GM12873 (cell line): Measurements from ENCODE around the gene CDKL1.

ENCODE experiments used
- TF ChIP-seq, protein P1 (sequence below): IDR thresholded peaks from 2 replicates; pipeline ENCODE4 v1.5.1; 2012; ENCODE audit warnings: low read depth, mild to moderate bottlenecking, moderate library complexity, low read length, control low read depth; ENCODE audit not compliant: insufficient read depth; ENCODE audit errors: missing control alignments

The CDKL1 gene

GRCh38 chr14:50335989-50336824 is 60.5 kb downstream of the CDKL1 start:
- TF ChIP-seq, protein P1, sequence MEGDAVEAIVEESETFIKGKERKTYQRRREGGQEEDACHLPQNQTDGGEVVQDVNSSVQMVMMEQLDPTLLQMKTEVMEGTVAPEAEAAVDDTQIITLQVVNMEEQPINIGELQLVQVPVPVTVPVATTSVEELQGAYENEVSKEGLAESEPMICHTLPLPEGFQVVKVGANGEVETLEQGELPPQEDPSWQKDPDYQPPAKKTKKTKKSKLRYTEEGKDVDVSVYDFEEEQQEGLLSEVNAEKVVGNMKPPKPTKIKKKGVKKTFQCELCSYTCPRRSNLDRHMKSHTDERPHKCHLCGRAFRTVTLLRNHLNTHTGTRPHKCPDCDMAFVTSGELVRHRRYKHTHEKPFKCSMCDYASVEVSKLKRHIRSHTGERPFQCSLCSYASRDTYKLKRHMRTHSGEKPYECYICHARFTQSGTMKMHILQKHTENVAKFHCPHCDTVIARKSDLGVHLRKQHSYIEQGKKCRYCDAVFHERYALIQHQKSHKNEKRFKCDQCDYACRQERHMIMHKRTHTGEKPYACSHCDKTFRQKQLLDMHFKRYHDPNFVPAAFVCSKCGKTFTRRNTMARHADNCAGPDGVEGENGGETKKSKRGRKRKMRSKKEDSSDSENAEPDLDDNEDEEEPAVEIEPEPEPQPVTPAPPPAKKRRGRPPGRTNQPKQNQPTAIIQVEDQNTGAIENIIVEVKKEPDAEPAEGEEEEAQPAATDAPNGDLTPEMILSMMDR: no peak

DNA sequence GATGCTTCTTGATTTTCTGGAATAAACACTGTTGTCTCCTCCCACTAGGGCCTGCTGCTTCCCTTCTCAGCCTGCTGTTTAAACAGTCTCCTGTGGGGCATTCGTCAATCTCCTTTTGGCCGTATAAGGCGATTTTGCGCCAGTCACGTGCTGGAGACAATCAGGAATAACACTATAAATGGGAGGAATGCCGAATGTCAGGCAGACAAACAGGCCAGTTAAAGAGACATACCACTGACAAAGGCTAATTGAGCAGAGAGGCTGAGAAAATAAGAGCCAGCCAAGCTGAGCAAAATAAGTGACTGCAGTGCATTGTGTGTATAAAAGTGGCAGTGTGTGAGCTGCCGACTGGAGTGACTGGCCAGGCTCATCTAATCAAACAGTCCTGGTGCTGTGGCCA is 61.3 kb downstream of the CDKL1 start:
- TF ChIP-seq, protein P1: no peak

- TF ChIP-seq, protein P1: no peak
Measured at GRCh38 chr14:50334211-50334610, 62.5 kb downstream of the CDKL1 start.

DNA sequence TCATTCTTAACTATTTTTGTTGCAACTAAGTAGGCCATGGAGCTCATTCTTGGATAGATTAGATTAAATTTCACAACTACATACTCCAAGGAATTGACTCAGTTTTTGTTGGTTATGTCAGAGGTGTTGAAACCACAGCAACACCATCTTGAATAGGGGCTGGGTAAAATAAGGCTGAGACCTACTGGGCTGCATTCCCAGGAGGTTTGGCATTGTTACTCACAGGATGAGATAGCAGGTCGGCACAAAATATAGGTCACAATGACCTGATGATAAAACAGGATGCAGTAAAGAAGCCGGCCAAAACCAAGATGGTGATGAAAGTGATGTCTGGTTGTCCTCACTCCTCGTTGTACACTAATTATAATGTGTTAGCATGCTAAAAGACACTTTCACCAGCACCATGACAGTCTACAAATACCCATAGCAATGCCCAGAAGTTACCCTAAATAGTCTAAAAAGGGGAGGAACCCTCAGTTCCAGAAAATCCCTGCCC is 63.6 kb downstream of the CDKL1 start:
- TF ChIP-seq, protein P1: no peak

- TF ChIP-seq, protein P1: no peak
Measured at GRCh38 chr14:50331596-50331995, 65.1 kb downstream of the CDKL1 start.

- TF ChIP-seq, protein P1: peak; percentile 87
Measured at GRCh38 chr14:50321009-50321660, 75.5 kb downstream of the CDKL1 start.

GRCh38 chr14:50320283-50320682 is 76.4 kb downstream of the CDKL1 start:
- TF ChIP-seq, protein P1: no peak
